ENCODE measurements around the gene STPG4.
A peak's percentile ranks its signal among the peaks of the same experiment; 100 is the strongest.
"Not testable (repeated sequence)": the region's sequence is repeated elsewhere in the genome, so short reads cannot be mapped to it uniquely, and the experiment has no call there.

The STPG4 gene, protein sequence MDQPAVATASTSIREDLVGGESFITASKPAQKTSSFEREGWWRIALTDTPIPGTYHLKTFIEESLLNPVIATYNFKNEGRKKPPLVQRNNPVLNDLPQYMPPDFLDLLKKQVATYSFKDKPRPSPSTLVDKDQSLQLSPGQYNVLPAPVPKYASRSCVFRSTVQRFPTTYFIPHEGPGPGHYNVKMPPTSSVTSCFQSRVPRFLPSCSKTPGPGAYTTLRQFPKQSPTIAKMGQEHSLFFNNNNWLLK

GRCh38 chr2:47155091-47155876 lies at the start of gene STPG4:
TSS of gene STPG4 (minus strand) at chr2:47155308. CDS start at chr2:47155251, 57 bp downstream.
- DNase-seq (ENCODE audit: low spot score) = no peak

- DNase-seq (ENCODE audit: low spot score) = no peak
Measured at GRCh38 chr2:47204691-47205090, 49.6 kb upstream of the STPG4 start.

DNA sequence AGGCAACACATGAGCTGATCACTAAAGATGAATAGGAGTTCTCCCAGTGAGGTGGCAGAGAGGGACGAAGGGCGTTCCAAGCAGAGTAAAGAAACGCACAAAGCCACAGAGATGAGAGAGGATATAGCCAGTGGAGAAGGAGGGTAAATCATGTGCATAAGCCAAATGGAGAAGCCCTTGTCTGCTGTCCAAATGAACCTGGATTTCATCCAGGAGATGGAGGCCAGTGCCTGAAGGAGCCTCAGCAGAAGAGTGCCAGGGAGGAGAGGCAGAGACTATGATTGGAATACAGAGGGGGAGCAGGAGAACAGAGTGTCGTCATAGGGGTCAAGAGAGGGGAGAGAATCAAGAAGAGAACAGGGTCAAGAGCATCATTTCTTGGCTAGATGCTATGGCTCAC lies 48.9 kb upstream of the STPG4 start:
- DNase-seq (ENCODE audit: low spot score) = no peak

DNA sequence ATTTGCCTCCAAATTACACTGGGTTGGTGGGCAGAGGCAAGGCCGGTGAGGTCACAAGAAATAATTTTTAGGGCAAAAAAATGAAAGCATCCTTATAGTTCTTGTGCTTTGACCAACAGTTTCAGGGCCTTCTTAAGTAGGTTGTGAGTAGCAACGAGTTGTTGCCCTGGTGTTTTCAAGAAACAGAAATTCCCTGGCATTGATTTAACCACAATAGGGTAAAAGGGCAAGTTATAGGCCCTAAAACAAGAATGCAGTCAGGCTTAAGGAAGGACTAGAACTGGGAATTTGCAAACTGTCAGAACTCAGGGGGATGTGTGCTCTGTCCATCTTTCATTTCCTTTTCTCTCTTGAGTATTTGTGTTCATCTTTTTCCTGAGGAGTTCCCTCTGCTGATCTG lies 46.1 kb upstream of the STPG4 start:
- DNase-seq (ENCODE audit: low spot score) = no peak

- DNase-seq (ENCODE audit: low spot score) = peak; percentile 51
Measured at GRCh38 chr2:47198985-47199451, 43.9 kb upstream of the STPG4 start.

- no peak for DNase-seq (ENCODE audit: low spot score)
Measured at GRCh38 chr2:47196499-47196898, 41.4 kb upstream of the STPG4 start.

DNA sequence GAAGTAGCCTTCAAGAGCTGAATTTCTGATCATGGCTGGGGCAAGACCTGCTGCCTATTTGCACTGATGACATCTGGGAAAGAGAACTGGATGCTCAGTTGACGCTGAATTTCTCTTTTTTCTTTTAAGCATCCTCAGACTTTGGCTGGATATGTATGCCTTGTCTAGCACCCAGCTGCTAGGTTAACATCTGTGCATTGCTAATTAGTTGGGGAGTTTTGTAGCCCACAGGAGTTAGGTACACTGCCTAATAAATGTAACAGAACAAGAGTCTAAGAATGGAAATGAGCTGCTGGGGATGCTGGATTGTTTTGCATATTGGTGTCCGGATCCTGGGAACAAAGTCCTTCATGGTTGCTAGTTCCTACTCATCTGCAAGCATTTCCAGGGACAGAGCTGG lies 40.9 kb upstream of the STPG4 start:
- DNase-seq (ENCODE audit: low spot score) = no peak

DNA sequence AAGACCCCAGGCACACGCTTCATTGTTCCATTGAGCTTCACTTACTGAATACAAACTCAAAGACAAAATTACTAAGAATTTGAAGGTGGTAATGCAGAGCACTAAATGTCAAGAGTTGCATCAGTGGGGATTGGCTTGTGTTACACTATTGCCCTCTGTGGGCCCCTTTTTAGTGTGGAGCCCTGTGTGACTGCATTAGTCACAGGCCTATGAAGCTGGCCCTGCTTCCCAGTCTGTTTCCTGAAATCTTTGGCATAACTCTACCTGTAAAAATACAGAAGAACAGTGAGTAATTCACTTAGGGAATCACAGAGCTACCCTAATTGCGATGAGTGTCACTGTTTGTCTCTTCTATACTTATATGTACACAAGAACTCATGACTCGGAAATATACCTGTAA lies 40.0 kb upstream of the STPG4 start:
- DNase-seq (ENCODE audit: low spot score) = no peak

- DNase-seq (ENCODE audit: low spot score) = no peak
Measured at GRCh38 chr2:47194410-47194809, 39.3 kb upstream of the STPG4 start.

DNA sequence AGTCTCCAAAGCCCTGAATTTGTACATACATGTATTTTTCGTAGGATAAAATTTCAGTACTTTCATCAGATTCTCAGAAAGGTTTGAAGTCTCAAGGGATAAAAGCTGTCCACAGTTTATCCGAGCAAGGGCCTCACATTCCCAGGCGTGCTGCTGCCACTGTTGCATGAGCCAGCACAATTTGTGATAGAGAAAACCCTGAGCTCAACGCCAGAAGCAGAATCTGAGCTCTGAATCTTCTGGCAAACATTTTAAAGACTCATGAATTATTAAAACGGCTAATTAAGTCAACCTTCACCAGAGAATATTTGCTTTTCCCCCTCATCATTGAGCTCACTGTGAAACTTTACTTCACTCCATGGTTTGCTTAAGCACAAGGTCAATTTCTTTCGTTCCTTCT lies 38.5 kb upstream of the STPG4 start:
- no peak for DNase-seq (ENCODE audit: low spot score)

DNA sequence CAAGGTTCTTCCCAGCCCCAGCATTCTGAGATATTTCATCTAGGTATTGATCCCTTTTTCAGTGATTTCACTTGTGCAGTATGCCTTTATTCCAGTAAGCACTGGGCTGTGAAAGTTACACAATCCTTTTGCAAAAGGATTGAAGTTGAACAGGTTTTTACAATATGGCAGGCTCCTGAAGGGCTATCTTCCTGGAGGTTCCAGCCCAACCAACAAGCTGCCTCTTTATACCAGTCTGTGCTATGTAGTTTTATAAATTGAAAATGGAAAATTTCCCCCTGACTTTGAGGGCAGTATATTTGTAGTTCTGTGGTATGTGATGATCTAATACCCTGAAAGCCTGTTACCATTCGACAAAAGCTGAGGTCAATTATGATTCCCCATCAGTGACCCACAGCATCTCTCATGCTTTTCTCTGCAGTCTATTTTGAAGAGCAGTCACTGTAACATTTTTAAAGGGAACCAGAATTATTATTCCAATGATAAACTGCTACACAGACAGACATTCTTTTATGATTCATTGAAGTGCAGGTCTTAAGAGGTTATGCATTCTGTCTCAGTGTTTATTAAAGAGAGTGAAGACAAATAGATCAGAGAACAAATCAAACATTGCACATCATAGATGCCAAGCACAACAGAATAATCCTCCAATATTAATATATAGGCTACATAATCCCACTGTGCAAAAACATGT lies 35.2 kb upstream of the STPG4 start:
- DNase-seq (ENCODE audit: low spot score) = no peak

GRCh38 chr2:47189635-47190034 lies 34.5 kb upstream of the STPG4 start:
- no peak for DNase-seq (ENCODE audit: low spot score)

GRCh38 chr2:47187069-47187468 lies 32.0 kb upstream of the STPG4 start:
- no peak for DNase-seq (ENCODE audit: low spot score)

GRCh38 chr2:47186351-47186750 lies 31.2 kb upstream of the STPG4 start:
- no peak for DNase-seq (ENCODE audit: low spot score)

DNA sequence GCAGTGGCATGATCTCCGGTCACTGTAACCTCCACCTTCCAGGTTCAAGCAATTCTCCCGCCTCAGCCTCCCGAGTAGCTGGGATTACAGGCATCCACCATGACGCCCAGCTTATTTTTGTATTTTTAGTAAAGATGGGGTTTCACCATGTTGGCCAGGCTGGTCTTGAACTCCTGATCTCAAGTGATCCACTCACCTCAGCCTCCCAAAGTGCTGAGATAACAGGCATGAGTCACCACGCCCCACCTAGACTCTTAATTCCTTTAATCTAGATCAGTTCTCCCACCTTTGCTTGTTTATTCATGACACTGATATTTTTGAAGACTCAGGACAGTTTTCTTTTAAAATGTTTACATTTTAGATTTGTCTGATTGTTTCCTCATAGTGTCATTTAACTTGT lies 30.0 kb upstream of the STPG4 start:
- DNase-seq (ENCODE audit: low spot score) = not testable (repeated sequence)

DNA sequence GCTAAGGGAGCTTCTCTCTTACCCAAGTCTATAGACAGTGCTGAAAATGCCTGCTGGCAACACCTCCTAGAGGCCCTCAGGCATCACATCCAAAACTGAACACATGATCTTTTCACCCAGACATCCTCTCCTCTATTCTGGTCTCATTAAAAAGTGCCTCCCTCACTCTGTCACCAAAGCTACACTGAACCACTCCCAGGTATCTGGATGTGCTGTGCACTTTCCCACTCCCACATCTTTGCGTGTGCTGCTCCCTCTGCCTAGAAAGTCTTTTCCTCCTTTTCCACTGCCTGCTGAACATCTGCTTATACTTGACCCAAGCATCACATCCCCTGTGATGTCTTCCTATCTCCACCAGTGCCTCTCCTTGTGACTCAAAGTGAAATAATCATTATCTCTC lies 26.1 kb upstream of the STPG4 start:
- no peak for DNase-seq (ENCODE audit: low spot score)

GRCh38 chr2:47180531-47180930 lies 25.4 kb upstream of the STPG4 start:
- DNase-seq (ENCODE audit: low spot score) = no peak

DNA sequence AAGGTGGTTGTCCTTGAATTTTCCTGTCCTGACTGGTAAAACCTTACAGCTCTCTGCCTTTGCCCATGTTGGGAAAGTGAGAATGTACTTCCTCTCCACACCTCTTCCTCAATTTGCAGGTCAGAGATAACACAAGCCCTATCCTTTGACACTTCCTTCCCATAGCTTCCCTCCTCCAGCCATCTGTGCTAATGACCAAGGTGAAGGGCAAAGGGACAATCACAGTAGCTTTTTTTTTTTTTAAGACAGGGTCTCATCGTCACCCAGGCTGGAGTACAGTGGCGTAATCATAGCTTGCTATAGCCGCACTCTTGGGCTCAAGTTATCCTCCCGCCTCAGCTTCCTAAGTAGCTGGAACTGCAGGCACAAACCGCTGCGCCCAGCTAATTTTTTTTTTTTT lies 24.3 kb upstream of the STPG4 start:
- no peak for DNase-seq (ENCODE audit: low spot score)

- no peak for DNase-seq (ENCODE audit: low spot score)
Measured at GRCh38 chr2:47178341-47178740, 23.2 kb upstream of the STPG4 start.

DNA sequence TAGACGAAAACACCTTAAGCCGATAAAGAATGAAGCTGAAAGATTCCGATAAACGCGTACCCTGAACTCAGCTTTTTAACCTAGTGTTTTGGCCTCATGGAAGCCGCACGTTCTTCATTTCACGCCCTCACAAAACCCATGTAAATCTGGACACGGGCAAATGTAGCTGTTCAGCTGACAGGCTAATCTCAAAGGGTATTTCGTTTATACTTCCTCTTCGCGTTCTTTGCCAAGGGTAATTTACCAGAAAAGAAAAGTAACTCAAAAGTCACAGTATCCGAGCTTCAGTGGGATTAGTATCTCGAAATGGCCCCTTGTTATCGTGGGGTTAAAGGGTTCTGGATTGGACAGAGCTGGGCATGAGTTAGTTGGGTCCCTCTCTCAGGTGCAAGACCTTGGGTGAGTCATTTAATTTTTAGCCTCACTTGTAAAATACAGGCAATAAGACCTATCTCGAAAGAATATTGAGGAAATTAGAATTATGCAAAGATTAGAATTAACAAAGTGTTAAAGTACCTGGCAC lies 22.0 kb upstream of the STPG4 start:
- DNase-seq (ENCODE audit: low spot score) = no peak

- peak; percentile 85 for DNase-seq (ENCODE audit: low spot score)
Measured at GRCh38 chr2:47174733-47175361, 19.7 kb upstream of the STPG4 start.

DNA sequence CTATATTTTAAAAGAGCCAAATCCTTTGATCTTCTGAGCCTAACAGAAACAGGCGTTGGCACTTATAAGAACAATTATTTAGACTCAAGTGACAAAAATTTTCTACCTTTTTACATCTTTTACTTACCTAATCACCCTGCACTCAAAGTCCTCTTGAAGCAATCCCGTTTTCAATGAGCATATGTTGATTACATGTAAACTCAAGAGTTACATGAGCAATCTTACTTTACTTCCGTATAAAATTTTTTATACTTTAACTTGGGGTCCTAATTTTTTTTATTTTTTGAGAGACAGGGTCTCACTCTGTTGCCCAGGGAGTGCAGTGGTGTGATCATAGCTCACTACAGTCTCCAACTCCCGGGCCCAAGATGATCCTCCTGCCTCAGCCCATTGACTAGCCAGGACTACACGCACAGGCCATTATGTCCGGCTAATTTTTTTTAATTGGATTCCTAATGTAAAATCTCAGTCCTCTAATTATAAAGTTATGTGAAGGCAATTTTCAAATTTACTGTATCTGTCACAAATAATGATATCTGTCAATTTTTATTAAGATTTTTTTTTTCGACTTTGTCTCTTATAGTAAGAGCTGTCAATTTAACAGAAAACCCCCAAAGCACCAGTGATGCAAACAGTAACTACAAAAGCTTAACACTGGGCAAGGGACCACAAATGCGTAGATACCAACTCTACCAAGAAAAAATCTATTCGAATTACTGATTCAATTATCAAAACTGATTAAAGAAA lies 19.1 kb upstream of the STPG4 start:
- no peak for DNase-seq (ENCODE audit: low spot score)

Data from LoVo (cell line).